ENCODE measurements around the gene TRAP1. TPM values are rescaled to one million over a fixed set of nuclear protein-coding genes. Genes with fewer than 3 reads are reported as not detected.
A peak's percentile ranks its signal among the peaks of the same experiment; 100 is the strongest.

Gene TRAP1
- total RNA-seq, 1 experiment from 2014 or later, result 204 TPM

DNA sequence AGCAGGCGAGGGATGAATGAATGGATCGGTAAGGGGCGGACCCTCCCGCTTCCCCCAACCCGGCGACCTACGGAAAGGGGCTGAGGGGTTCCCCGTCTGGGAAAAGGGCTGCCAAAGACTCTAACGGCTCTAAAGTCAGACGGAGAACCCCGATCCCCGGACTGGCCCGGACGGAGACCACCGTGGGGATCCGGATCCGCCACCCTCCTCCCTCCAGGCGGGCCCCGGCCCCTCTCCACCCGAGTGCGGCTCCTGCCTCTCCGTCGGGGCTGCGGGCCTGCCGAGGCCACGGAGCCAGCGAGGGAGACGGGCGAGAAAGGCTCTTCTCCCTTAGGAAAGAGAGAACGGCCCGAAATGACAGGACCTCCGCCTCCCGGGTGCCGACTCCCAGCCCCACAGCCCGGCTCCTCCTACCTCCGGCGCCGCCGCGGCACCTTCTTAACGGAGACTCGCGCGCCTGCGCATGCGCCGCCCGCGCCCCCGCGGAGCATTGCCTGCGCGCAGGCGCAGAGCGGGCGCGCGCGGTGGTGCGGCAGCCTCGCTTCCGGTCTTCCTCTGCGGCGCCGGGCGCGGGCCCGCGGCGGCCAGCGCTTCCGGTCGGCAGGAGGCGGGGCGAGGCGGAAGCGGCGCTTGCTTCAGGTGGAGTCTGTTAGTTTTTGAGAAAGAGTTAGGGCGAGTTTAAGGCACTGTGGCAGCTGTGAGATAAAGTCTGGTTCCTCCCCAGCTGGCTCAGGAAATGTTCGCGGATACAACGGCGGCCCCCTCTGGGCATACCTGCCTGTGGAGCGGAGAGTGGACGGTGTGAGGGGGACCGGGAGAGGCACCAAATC lies 106.0 kb downstream of the TRAP1 start, which contains the start of gene SLX4:
Gene SLX4, minus strand, starts transcription at position 461 of the 830 bp plus-strand sequence. CDS start 2,642 bp downstream, outside the sequence.
- no TSS peak for BruUV-seq (replicated peaks)

DNA sequence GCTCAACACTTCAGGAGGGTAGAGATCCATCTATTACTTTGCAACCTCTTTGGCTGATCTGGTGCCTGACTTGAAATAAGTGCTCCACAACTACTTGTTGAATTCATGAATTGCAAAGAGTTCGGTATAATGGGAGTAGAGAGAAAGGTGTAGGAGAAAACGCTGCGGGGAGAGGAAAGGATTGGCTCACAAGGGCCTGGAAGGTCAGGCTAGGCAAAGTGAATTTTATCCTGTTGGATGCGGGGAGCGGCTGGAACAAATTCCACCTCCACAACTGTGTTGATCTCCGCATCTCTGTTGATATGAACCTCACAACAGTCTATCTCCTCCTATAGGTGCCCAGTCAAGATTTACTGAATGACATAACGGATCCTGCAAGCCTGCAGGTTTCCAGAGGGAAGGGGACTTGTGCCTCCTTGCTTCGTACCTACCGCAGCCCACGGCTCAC lies 106.6 kb downstream of the TRAP1 start:
- intact Hi-C loops (cut with micrococcal nuclease; ENCODE audit: unreplicated experiment), result loop anchor here (2.0 kb wide), 1 partner anchor 36 kb away; no protein-coding TSS in a partner anchor
- no peak for DNase-seq
- H3K27ac ChIP-seq, result no peak overlapping the region

More for the DNA sequence above, 106.0 kb downstream of the TRAP1 start, which contains the start of gene SLX4:
- Histone ChIP-seq H2AFZ (peak within 1 kb of the TSS; percentile 99), H3K4me2 (peak within 1 kb of the TSS; percentile 87), H3K4me3 (peak within 1 kb of the TSS; percentile 95), H3K27ac (peak within 1 kb of the TSS; percentile 19; the same call in 1 of the 2 replicates), H3F3A (ENCODE audit: insufficient read depth, low read depth) (peaks cover 4% of the 10 kb centered on the region; the same call in 1 of the 2 replicates), H4K20me1 (ENCODE audit: insufficient read depth) (no peaks in the 10 kb centered on the region), H3K9me2 (ENCODE audit: insufficient read depth) (no peaks in the 10 kb centered on the region), H3K4me1 (replicated peaks; ENCODE audit: insufficient read depth) (peaks cover 13% of the 10 kb centered on the region), H3K79me2 (ENCODE audit: low read depth) (peaks cover 52% of the 10 kb centered on the region), H3K36me3 (ENCODE audit: low read depth) (0 out of 2 replicates have a peak, but pooled peaks cover 3% of the 10 kb centered on the region), H3K9me3 (ENCODE audit: insufficient read depth, low read depth) (no peaks in the 10 kb centered on the region), H3K27me3 (ENCODE audit: insufficient read depth, low read depth) (no peaks in the 10 kb centered on the region)
- POLR2A ChIA-PET (ENCODE audit: unreplicated experiment), result interaction anchor here (0.6 kb wide), 1 partner anchor 31 kb away, joined by 4 read pairs; no protein-coding TSS in a partner anchor
- intact Hi-C loops (cut with micrococcal nuclease; ENCODE audit: unreplicated experiment), result loop anchor here (2.0 kb wide), 1 partner anchor 35 kb away; no protein-coding TSS in a partner anchor
- CTCF ChIA-PET, result interaction anchor here (0.6 to 1.2 kb wide), 3 partner anchors 31 to 566 kb away, joined by 3 to 4 read pairs (median 4); no protein-coding TSS in a partner anchor
- DNase-seq, result peak; percentile 68 to 96
- TF ChIP-seq, protein P1, sequence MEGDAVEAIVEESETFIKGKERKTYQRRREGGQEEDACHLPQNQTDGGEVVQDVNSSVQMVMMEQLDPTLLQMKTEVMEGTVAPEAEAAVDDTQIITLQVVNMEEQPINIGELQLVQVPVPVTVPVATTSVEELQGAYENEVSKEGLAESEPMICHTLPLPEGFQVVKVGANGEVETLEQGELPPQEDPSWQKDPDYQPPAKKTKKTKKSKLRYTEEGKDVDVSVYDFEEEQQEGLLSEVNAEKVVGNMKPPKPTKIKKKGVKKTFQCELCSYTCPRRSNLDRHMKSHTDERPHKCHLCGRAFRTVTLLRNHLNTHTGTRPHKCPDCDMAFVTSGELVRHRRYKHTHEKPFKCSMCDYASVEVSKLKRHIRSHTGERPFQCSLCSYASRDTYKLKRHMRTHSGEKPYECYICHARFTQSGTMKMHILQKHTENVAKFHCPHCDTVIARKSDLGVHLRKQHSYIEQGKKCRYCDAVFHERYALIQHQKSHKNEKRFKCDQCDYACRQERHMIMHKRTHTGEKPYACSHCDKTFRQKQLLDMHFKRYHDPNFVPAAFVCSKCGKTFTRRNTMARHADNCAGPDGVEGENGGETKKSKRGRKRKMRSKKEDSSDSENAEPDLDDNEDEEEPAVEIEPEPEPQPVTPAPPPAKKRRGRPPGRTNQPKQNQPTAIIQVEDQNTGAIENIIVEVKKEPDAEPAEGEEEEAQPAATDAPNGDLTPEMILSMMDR (conservative IDR thresholded peaks at IDR 0.05), result no peak

More for the DNA sequence above, 106.6 kb downstream of the TRAP1 start:
- H3K79me2 ChIP-seq (ENCODE audit: low read depth), result peaks cover 46% of the 10 kb centered on the region
- no peaks in the 10 kb centered on the region for H3K9me2 ChIP-seq (ENCODE audit: insufficient read depth)
- peaks cover 6% of the 10 kb centered on the region; the same call in 1 of the 2 replicates for H3F3A ChIP-seq (ENCODE audit: insufficient read depth, low read depth)
- H3K27me3 ChIP-seq (ENCODE audit: insufficient read depth, low read depth), result no peaks in the 10 kb centered on the region
- H2AFZ ChIP-seq, result peak overlapping the region; percentile 99
- peak overlapping the region; percentile 87 for H3K4me2 ChIP-seq
- TF ChIP-seq, protein P1 (conservative IDR thresholded peaks at IDR 0.05), result no peak
- no peak for TF ChIP-seq EZH2 (IDR thresholded peaks at IDR 0.05; ENCODE audit: low read depth)
- H3K9me3 ChIP-seq (ENCODE audit: insufficient read depth, low read depth), result no peaks in the 10 kb centered on the region
- 0 out of 2 replicates have a peak, but pooled peaks cover 2% of the 10 kb centered on the region for H3K36me3 ChIP-seq (ENCODE audit: low read depth)
- ChIA-PET CTCF (no interaction called here), POLR2A (ENCODE audit: unreplicated experiment) (no interaction called here)
- peak overlapping the region; percentile 95 for H3K4me3 ChIP-seq
- H4K20me1 ChIP-seq (ENCODE audit: insufficient read depth), result no peaks in the 10 kb centered on the region
- BruUV-seq (replicated peaks), result no TSS peak
- H3K4me1 ChIP-seq (replicated peaks; ENCODE audit: insufficient read depth), result peaks cover 13% of the 10 kb centered on the region

Measured in PC-9 (cell line).